ENCODE results near the gene GAP43. TPM values are rescaled to one million over a fixed set of nuclear protein-coding genes. Genes with fewer than 3 reads are reported as not detected.

GAP43 gene
- not detected for total RNA-seq
- polyA plus RNA-seq, result not detected
- 0 reads per million in 6 experiments for total RNA-seq

- peak within 1 kb of the TSS in 8 of 10 donors; percentile 3 to 47 (median 10) for H3K4me3 Mint-ChIP-seq
- no peak within 1 kb of the TSS for H3K27ac Mint-ChIP-seq
- H3K36me3 Mint-ChIP-seq, result no peaks in the 10 kb centered on the region
- POLR2A ChIA-PET, result no interaction called here
- H3K27me3 Mint-ChIP-seq, result peaks cover 12 to 46% (median 28%) of the 10 kb centered on the region in 5 donors
- peaks cover 4 to 19% (median 13%) of the 10 kb centered on the region in 4 donors for H3K4me1 Mint-ChIP-seq
- DNase-seq (peak in 1 of 10 donors; percentile 2), ATAC-seq (no peak)
- H3K9me3 Mint-ChIP-seq, result no peaks in the 10 kb centered on the region
Observed at GRCh38 chr3:115623044-115623868, at the start of gene GAP43. Gene GAP43 (plus strand): TSS chr3:115623510. CDS start chr3:115623690, 180 bp downstream.

- Mint-ChIP-seq H3K36me3 (no peaks in the 10 kb centered on the region), H3K4me1 (no peaks in the 10 kb centered on the region), H3K9me3 (no peaks in the 10 kb centered on the region), H3K27ac (no peak overlapping the region), H3K4me3 (no peak overlapping the region), H3K27me3 (peaks cover 12 to 31% (median 13%) of the 10 kb centered on the region in 5 donors)
- POLR2A ChIA-PET, result no interaction called here
- DNase-seq, result no peak
- ATAC-seq, result no peak
Observed at GRCh38 chr3:115576325-115576875, 46.9 kb upstream of the GAP43 start.

- POLR2A ChIA-PET, result no interaction called here
- H3K4me1 Mint-ChIP-seq, result no peaks in the 10 kb centered on the region
- H3K9me3 Mint-ChIP-seq, result no peaks in the 10 kb centered on the region
- no peak overlapping the region for H3K4me3 Mint-ChIP-seq
- ATAC-seq (no peak), DNase-seq (no peak)
- H3K36me3 Mint-ChIP-seq, result no peaks in the 10 kb centered on the region
- H3K27me3 Mint-ChIP-seq, result peaks cover 12 to 31% (median 13%) of the 10 kb centered on the region in 5 donors
- no peak overlapping the region for H3K27ac Mint-ChIP-seq
Observed at GRCh38 chr3:115577000-115577399, 46.3 kb upstream of the GAP43 start.

GRCh38 chr3:115578331-115578730, 45.0 kb upstream of the GAP43 start:
- Mint-ChIP-seq H3K36me3 (no peaks in the 10 kb centered on the region), H3K4me3 (no peak overlapping the region), H3K9me3 (no peaks in the 10 kb centered on the region), H3K27ac (no peak overlapping the region), H3K27me3 (peaks cover 11 to 31% (median 12%) of the 10 kb centered on the region in 5 donors), H3K4me1 (no peaks in the 10 kb centered on the region)
- ATAC-seq (no peak), DNase-seq (no peak)
- POLR2A ChIA-PET, result no interaction called here

GRCh38 chr3:115580566-115580965, 42.7 kb upstream of the GAP43 start:
- peak overlapping the region in 1 of 10 donors; percentile 52 for H3K27ac Mint-ChIP-seq
- ATAC-seq, result no peak
- H3K36me3 Mint-ChIP-seq, result no peaks in the 10 kb centered on the region
- no peak for DNase-seq
- no peak overlapping the region for H3K4me3 Mint-ChIP-seq
- POLR2A ChIA-PET, result no interaction called here
- peaks cover 6 to 19% (median 10%) of the 10 kb centered on the region in 5 donors for H3K27me3 Mint-ChIP-seq
- H3K4me1 Mint-ChIP-seq, result no peaks in the 10 kb centered on the region
- no peaks in the 10 kb centered on the region for H3K9me3 Mint-ChIP-seq

- Mint-ChIP-seq H3K27ac (no peak overlapping the region), H3K36me3 (no peaks in the 10 kb centered on the region), H3K4me3 (no peak overlapping the region), H3K9me3 (no peaks in the 10 kb centered on the region), H3K4me1 (no peaks in the 10 kb centered on the region), H3K27me3 (peaks cover 6 to 11% (median 10%) of the 10 kb centered on the region in 5 donors)
- POLR2A ChIA-PET, result no interaction called here
- DNase-seq, result no peak
- ATAC-seq, result no peak
Observed at GRCh38 chr3:115581362-115582135, 41.8 kb upstream of the GAP43 start.

GRCh38 chr3:115588201-115589115, 34.9 kb upstream of the GAP43 start:
- H3K9me3 Mint-ChIP-seq, result peaks cover 0 to 3% (median 0%) of the 10 kb centered on the region in 9 donors
- H3K4me3 Mint-ChIP-seq, result no peak overlapping the region
- ATAC-seq (no peak), DNase-seq (no peak)
- H3K4me1 Mint-ChIP-seq, result no peaks in the 10 kb centered on the region
- peaks cover 5 to 16% (median 13%) of the 10 kb centered on the region in 5 donors for H3K27me3 Mint-ChIP-seq
- no peak overlapping the region for H3K27ac Mint-ChIP-seq
- POLR2A ChIA-PET, result no interaction called here
- no peaks in the 10 kb centered on the region for H3K36me3 Mint-ChIP-seq

- Mint-ChIP-seq H3K27ac (no peak overlapping the region), H3K4me1 (no peaks in the 10 kb centered on the region), H3K36me3 (peaks cover 0 to 8% (median 0%) of the 10 kb centered on the region in 3 donors), H3K4me3 (no peak overlapping the region), H3K9me3 (peaks cover 0 to 20% (median 7%) of the 10 kb centered on the region in 9 donors), H3K27me3 (peaks cover 5 to 16% (median 13%) of the 10 kb centered on the region in 5 donors)
- POLR2A ChIA-PET, result no interaction called here
- DNase-seq, result no peak
- no peak for ATAC-seq
Observed at GRCh38 chr3:115590873-115591272, 32.4 kb upstream of the GAP43 start.

- H3K4me3 Mint-ChIP-seq, result no peak overlapping the region
- H3K9me3 Mint-ChIP-seq, result peaks cover 0 to 20% (median 9%) of the 10 kb centered on the region in 9 donors
- POLR2A ChIA-PET, result no interaction called here
- H3K4me1 Mint-ChIP-seq, result no peaks in the 10 kb centered on the region
- ATAC-seq (no peak), DNase-seq (no peak)
- peaks cover 0 to 8% (median 0%) of the 10 kb centered on the region in 3 donors for H3K36me3 Mint-ChIP-seq
- no peak overlapping the region for H3K27ac Mint-ChIP-seq
- peaks cover 7 to 19% (median 10%) of the 10 kb centered on the region in 5 donors for H3K27me3 Mint-ChIP-seq
Observed at GRCh38 chr3:115595611-115596275, 27.6 kb upstream of the GAP43 start.

- Mint-ChIP-seq H3K27me3 (peaks cover 7 to 32% (median 15%) of the 10 kb centered on the region in 5 donors), H3K27ac (no peak overlapping the region), H3K9me3 (peaks cover 0 to 20% (median 7%) of the 10 kb centered on the region in 9 donors), H3K4me3 (no peak overlapping the region), H3K36me3 (peaks cover 0 to 8% (median 0%) of the 10 kb centered on the region in 3 donors), H3K4me1 (no peaks in the 10 kb centered on the region)
- no peak for DNase-seq
- POLR2A ChIA-PET, result no interaction called here
- ATAC-seq, result no peak
Observed at GRCh38 chr3:115598216-115598615, 25.1 kb upstream of the GAP43 start.

- POLR2A ChIA-PET, result no interaction called here
- peaks cover 4 to 32% (median 13%) of the 10 kb centered on the region in 5 donors for H3K27me3 Mint-ChIP-seq
- H3K4me3 Mint-ChIP-seq, result no peak overlapping the region
- no peak for DNase-seq
- no peaks in the 10 kb centered on the region for H3K4me1 Mint-ChIP-seq
- no peak overlapping the region for H3K27ac Mint-ChIP-seq
- H3K9me3 Mint-ChIP-seq, result peaks cover 0 to 2% (median 0%) of the 10 kb centered on the region in 9 donors
- H3K36me3 Mint-ChIP-seq, result no peaks in the 10 kb centered on the region
- no peak for ATAC-seq
Observed at GRCh38 chr3:115602194-115602593, 21.1 kb upstream of the GAP43 start.

- Mint-ChIP-seq H3K4me3 (no peak overlapping the region), H3K27ac (no peak overlapping the region), H3K36me3 (no peaks in the 10 kb centered on the region), H3K4me1 (no peaks in the 10 kb centered on the region), H3K9me3 (peaks cover 0 to 5% (median 0%) of the 10 kb centered on the region in 9 donors), H3K27me3 (peaks cover 9 to 17% (median 13%) of the 10 kb centered on the region in 5 donors)
- ATAC-seq (no peak), DNase-seq (no peak)
- POLR2A ChIA-PET, result no interaction called here
Observed at GRCh38 chr3:115611630-115612029, 11.7 kb upstream of the GAP43 start.
